SH-SY5Y (cell line): ENCODE measurements around the gene MARCHF11.

ENCODE experiments used
- GATA2 ChIP-seq: IDR thresholded peaks from 2 replicates; pipeline ENCODE4 v1.6.1; 2011; ENCODE audit warnings: mild to moderate bottlenecking, low read depth, low read length
- GATA3 ChIP-seq: IDR thresholded peaks from 2 replicates; pipeline ENCODE4 v1.6.1; 2011; ENCODE audit warnings: low read depth, mild to moderate bottlenecking, low read length, moderate library complexity

MARCHF11 gene

GRCh38 chr5:16051246-16051755, 128.3 kb downstream of the MARCHF11 start:
- TF ChIP-seq GATA2 (no peak), GATA3 (no peak)

GRCh38 chr5:16050414-16050813, 129.2 kb downstream of the MARCHF11 start:
- TF ChIP-seq GATA2 (no peak), GATA3 (no peak)

- TF ChIP-seq GATA3 (no peak), GATA2 (no peak)
Observed at GRCh38 chr5:16049761-16050160, 129.8 kb downstream of the MARCHF11 start.

GRCh38 chr5:16048132-16048531, 131.5 kb downstream of the MARCHF11 start:
- TF ChIP-seq GATA3 (no peak), GATA2 (no peak)

GRCh38 chr5:16043349-16043965, 136.1 kb downstream of the MARCHF11 start:
- TF ChIP-seq GATA2 (peak; percentile 31; the same call in 1 of the 2 replicates), GATA3 (peak; percentile 49; the same call in 1 of the 2 replicates)

- TF ChIP-seq GATA3 (no peak), GATA2 (no peak)
Observed at GRCh38 chr5:16037121-16037845, 142.3 kb downstream of the MARCHF11 start.

GRCh38 chr5:16034319-16035001, 145.1 kb downstream of the MARCHF11 start:
- TF ChIP-seq GATA3, result peak; percentile 28; the same call in 1 of the 2 replicates
- TF ChIP-seq GATA2, result no peak

- TF ChIP-seq GATA3 (no peak), GATA2 (no peak)
Observed at GRCh38 chr5:16033187-16033925, 146.2 kb downstream of the MARCHF11 start.

- TF ChIP-seq GATA3, result no peak
- no peak for TF ChIP-seq GATA2
Observed at GRCh38 chr5:16028708-16029107, 150.9 kb downstream of the MARCHF11 start.

- TF ChIP-seq GATA2, result no peak; the same call in 1 of the 2 replicates
Observed at GRCh38 chr5:16025681-16026080, 153.9 kb downstream of the MARCHF11 start.

- TF ChIP-seq GATA3, result no peak
Observed at GRCh38 chr5:16018970-16019369, 160.6 kb downstream of the MARCHF11 start.

GRCh38 chr5:16017720-16018119, 161.9 kb downstream of the MARCHF11 start:
- TF ChIP-seq GATA3 (no peak), GATA2 (no peak)
